Measurements from ENCODE around the gene BCL6. TPM values are rescaled to one million over a fixed set of nuclear protein-coding genes. Genes with fewer than 3 reads are reported as not detected.
A peak's percentile ranks its signal among the peaks of the same experiment; 100 is the strongest.

Gene BCL6
- total RNA-seq, 1 experiment from 2014 or later, result 8.1 TPM

GRCh38 chr3:187767266-187768012, 22.2 kb upstream of the BCL6 start:
- in situ Hi-C loops (cut with HindIII; ENCODE audit: low pct_unique_long_range_greater_than_20kb, low sequenced_read_pairs), result no loop called here
- no peak for DNase-seq (ENCODE audit: low read depth, low spot score)

- in situ Hi-C loops (cut with HindIII; ENCODE audit: low pct_unique_long_range_greater_than_20kb, low sequenced_read_pairs), result no loop called here
- no peak for DNase-seq (ENCODE audit: low read depth, low spot score)
These were observed 20.1 kb upstream of the BCL6 start for GRCh38 chr3:187765342-187765741.

- DNase-seq (ENCODE audit: low read depth, low spot score), result no peak
- in situ Hi-C loops (cut with HindIII; ENCODE audit: low pct_unique_long_range_greater_than_20kb, low sequenced_read_pairs), result no loop called here
These were observed 18.8 kb upstream of the BCL6 start for GRCh38 chr3:187763850-187764648.

DNA sequence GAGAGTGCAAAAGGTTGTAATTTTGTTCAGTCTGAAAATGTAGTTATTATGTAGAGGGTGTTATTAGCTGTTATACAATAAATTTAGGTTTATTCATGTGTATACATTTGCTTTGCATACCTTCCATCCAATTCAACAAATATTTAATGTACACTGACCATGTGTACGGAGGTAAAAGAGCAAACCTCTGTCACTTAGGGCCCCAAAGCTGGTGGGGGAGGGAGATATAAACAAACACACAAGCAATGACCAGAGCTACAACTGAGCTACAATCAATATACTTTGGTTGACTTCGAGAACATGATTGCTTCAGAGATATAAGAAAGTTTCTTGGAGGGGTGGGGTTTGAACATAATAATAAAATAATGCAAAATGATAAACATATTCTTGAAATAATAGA, 17.5 kb upstream of the BCL6 start:
- DNase-seq (ENCODE audit: low read depth, low spot score), result no peak
- in situ Hi-C loops (cut with HindIII; ENCODE audit: low pct_unique_long_range_greater_than_20kb, low sequenced_read_pairs), result no loop called here

- in situ Hi-C loops (cut with HindIII; ENCODE audit: low pct_unique_long_range_greater_than_20kb, low sequenced_read_pairs), result no loop called here
- DNase-seq (ENCODE audit: low read depth, low spot score), result no peak
These were observed 14.3 kb upstream of the BCL6 start for GRCh38 chr3:187759601-187760000.

GRCh38 chr3:187758318-187758955, 13.2 kb upstream of the BCL6 start:
- in situ Hi-C loops (cut with HindIII; ENCODE audit: low pct_unique_long_range_greater_than_20kb, low sequenced_read_pairs), result no loop called here

DNA sequence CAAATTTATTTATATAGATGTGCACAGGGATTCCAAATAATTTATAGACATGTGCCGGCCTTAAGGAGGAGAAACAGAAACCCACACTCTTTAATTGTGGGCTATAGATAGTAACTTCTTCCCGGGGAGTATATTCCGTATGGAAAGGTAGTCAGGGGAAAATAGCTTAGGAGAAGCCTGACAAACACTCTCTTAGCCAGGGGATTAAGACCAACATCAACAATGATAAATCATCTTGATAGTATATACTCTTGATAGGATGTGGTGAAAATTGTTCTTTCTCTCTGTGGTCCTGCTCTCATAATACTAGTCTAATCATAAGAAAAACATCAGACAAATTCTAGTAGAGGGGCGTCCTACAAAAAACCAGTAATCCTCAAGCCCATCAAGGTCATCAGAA, 8.2 kb upstream of the BCL6 start:
- DNase-seq (ENCODE audit: low read depth, low spot score), result no peak
- in situ Hi-C loops (cut with HindIII; ENCODE audit: low pct_unique_long_range_greater_than_20kb, low sequenced_read_pairs), result no loop called here

More at GRCh38 chr3:187758318-187758955, 13.2 kb upstream of the BCL6 start:
- DNase-seq (ENCODE audit: low read depth, low spot score), result no peak

DNA sequence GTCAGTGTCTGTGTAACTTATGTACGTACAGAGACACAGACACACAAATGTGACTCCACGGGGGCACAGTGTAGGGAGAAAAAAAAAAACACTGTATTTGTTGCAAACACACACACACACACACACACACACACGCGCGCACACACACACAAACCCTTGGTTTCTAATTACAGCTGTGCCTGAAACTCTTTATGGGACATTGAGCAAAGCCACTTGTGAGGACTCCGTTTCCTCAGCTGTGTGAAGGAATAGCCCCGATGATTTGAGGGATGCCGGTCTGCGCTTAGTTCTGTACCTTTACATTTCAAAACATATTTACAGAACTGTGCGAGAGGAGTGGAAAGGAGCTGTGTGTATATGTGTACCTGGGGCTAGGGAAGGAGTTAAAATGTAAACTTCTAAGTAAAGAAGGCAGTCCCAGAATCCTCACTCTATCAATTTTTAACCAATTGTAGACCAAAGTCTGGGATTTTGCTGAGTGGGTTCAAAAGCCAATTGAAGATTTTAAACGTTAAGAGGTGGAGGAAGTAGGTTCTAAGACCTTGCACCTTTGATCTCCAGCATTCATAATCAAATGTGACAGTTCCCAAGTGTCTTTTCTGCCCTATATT, 5.3 kb upstream of the BCL6 start:
- DNase-seq (ENCODE audit: low read depth, low spot score), result no peak

DNA sequence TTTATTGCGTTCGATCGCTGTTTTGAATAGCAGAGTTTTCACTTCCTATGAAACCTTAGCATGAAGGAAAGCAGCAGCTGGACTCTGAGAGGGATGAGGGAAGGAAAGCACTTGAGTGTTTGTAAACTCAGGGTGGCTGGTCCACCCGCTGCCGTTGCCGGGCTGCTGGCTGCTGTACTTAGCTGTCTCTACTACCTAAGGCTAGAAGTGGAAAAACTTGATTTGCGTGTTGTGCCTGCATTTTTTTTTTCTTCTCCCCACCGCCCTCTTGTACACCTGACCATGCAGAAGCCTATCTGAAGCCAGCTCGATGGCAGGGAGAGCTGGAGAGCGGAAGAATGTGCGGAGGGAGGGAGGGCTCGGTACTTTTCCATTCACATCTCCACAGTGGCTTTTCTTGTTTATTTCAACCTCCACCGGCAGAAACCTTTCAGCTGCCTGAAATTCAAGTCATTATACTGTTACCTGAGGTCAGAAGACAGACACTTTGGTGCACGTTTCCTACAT, 4.8 kb upstream of the BCL6 start:
- in situ Hi-C loops (cut with HindIII; ENCODE audit: low pct_unique_long_range_greater_than_20kb, low sequenced_read_pairs), result no loop called here
- no peak for DNase-seq (ENCODE audit: low read depth, low spot score)

More for the DNA sequence above, 5.3 kb upstream of the BCL6 start:
- in situ Hi-C loops (cut with HindIII; ENCODE audit: low pct_unique_long_range_greater_than_20kb, low sequenced_read_pairs), result no loop called here

GRCh38 chr3:187748050-187748481, 2.8 kb upstream of the BCL6 start:
- in situ Hi-C loops (cut with HindIII; ENCODE audit: low pct_unique_long_range_greater_than_20kb, low sequenced_read_pairs), result loop anchor here (10.0 to 25.0 kb wide), 4 partner anchors 387 to 1397 kb away; no protein-coding TSS in a partner anchor
- DNase-seq (ENCODE audit: low read depth, low spot score), result peak; percentile 92

DNA sequence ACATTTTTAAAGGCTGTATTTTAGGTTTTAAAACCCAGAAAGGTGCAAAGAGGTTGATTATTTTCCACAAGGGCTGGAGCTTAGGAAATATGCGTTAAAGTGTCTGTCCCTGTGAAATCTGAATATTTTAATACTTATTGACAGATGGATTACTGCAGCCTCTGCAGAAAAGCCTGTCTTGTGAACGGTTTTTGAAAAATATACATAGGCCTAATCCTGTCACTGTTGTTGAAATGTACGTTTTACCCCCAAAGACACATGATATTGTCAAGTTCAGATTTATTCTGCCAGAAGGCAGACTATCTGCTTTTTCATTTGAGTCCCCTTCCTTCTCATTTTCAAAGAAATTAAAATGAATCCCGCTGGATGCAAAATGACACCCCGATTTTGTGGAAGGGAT, 2.2 kb upstream of the BCL6 start:
- no peak for DNase-seq (ENCODE audit: low read depth, low spot score)
- in situ Hi-C loops (cut with HindIII; ENCODE audit: low pct_unique_long_range_greater_than_20kb, low sequenced_read_pairs), result loop anchor here (10.0 to 25.0 kb wide), 4 partner anchors 387 to 1397 kb away; no protein-coding TSS in a partner anchor

DNA sequence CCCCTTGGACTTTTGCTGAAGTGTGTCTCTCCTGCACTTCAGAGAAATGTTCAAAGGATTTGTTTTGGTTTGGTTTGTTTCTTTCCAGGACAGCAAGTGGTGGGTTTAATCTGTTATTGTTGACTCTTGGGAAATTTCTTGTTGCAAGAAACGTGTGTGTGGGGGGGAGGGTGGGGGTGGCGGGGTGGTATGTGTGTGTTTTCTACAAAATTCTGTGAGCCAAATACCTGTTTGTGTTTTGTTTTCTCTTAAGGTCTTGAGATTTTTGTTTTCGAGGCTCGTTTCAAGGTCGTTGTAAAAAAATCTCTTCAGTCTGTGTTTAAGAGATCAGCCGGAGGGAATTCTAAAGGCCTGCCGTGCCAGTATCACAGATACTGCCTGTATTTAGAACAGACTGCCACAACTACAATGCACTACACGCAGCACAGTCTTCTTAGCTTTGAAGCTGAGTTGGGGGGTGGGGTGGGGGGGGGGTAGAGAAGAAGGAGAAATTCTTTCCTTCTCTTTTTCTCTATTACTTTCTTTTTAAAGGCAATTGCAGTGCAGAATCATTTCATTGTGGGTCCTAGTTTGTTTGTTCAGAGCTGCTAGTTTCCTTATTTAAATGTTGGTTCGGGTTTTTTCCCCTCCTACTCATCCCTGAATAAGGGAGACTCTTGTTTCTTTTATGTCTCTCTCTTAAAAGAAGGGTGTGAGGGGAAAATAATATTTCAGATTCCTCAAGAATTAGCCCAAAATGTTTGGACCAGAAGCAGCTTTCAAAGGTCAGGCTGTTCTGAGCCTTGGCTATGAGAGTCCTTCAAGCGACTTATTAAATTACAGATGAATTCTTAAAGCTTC, 1.4 kb upstream of the BCL6 start:
- peak; percentile 65 for DNase-seq (ENCODE audit: low read depth, low spot score)
- in situ Hi-C loops (cut with HindIII; ENCODE audit: low pct_unique_long_range_greater_than_20kb, low sequenced_read_pairs), result loop anchor here (10.0 to 25.0 kb wide), 4 partner anchors 388 to 1398 kb away; no protein-coding TSS in a partner anchor

- in situ Hi-C loops (cut with HindIII; ENCODE audit: low pct_unique_long_range_greater_than_20kb, low sequenced_read_pairs), result loop anchor here (10.0 to 25.0 kb wide), 4 partner anchors 389 to 1399 kb away; no protein-coding TSS in a partner anchor
- DNase-seq (ENCODE audit: low read depth, low spot score), result no peak
These were observed 782 bp upstream of the BCL6 start for GRCh38 chr3:187746059-187746441.

DNA sequence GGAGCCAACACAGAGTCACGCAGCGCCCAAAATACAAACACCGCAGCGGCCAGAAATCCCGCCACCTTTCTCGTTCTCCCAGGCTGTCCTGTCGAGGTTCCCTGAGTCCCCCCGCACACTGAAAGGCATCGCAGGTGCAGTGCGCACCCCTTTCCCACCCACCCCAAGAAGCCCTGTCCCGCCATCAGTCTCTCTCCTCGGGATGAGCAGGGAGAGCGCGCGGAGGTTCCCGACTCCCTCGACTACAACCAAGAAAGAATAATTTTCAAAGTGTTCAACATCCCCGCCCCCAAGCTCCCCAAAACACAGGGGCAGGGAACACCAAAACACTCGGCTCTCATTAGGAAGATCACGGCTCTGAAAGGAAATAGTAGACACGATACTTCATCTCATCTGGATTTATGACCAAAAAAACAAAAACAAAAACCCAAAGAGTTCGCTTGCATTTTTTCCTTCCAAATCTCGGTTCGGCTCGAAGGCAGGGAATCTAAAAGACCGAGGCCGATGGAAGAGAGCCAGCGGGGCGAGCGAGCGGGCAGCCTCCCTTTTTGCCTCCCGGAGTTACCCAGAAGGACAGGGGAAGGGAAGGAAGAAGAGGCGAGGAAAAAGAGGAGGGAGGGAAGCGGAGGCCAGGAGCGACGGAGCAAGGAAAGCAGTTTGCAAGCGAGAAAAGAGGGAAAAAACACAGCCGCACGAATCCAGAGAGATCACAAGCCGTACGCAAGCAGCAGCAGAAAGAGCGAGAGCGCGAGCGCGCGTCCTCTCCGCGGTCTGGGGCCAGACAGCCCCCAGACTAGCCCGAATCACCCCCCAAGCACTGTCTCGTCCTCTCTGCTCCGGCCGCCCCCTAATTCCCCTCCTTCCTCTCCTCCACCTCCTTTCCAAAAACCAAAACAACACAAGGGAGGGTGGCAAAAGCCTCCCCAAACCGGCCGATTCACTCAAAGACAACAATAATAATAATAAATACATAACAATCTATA, 808 bp downstream of the BCL6 start:
- peak; percentile 35 for DNase-seq (ENCODE audit: low read depth, low spot score)
- in situ Hi-C loops (cut with HindIII; ENCODE audit: low pct_unique_long_range_greater_than_20kb, low sequenced_read_pairs), result loop anchor here (10.0 to 25.0 kb wide), 4 partner anchors 390 to 1400 kb away; no protein-coding TSS in a partner anchor

All from SK-MEL-5 (cell line).